Measurements from ENCODE around the gene PLA2G7.
A peak's percentile ranks its signal among the peaks of the same experiment; 100 is the strongest.
"Not testable (repeated sequence)": the region's sequence is repeated elsewhere in the genome, so short reads cannot be mapped to it uniquely, and the experiment has no call there.

Gene PLA2G7

DNA sequence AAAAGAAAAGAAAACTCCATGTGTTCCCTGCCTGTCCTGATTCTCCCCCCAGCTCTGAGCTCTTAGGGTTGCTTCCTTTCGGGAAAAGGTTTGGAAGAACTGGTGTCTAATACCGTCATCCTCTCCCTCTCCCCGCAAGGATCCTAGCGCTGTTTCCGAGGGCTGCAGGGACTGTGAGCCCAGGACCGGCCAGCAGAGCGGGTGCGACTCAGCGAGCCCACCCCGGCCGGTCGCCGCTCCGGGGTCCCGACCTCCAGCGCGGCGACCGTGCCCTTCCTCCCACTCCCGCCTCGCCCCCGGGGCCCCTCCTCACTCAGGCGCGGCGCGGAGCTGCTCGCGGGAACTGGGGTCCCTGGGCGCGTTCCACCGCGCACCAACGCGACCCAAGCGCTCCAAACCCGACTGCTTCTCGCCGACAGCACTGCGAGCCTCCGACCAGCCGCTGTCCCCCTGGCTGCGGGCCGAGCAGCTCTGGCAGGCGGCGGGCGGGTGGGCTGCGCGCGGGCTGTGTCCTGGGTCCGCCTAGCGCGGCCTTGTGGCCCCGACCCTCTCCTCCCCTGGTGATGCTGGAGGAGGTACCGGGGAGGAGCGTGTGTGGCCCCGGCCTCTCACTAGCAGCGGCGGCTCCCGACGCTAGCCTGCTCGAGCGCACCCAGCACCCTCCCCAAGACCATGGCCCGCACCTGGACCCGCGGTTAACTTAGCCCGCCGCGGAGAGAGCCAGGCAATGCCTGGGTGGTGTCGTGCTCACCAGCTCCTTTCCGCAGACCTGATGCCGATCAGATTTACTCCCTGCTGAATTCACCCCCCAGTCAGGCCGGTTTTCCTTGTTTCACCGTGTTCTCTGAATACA lies at the start of gene PLA2G7:
TSS of gene PLA2G7 (minus strand) at position 509 of the 853 bp plus-strand sequence. CDS start 12,484 bp downstream, outside the sequence.
- no peak for DNase-seq

DNA sequence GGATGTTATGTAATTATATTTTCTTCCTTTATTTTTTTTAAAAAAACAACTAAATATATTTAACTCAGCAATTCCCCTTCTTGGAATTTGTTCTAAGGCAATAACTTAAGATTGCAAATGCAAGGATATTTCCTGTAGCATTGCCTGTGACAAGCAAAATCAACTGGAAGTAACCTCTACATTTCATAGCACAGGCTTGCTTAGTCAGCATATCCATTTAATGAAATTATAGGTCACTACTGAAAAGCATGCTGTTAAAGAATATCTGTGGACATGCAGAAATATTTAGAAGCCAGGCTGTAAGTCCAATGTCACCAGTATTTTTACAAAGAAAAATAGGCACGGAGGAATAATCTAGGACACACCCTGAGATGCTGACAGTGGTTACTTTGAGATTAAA lies 49.4 kb upstream of the PLA2G7 start:
- DNase-seq, result no peak

DNA sequence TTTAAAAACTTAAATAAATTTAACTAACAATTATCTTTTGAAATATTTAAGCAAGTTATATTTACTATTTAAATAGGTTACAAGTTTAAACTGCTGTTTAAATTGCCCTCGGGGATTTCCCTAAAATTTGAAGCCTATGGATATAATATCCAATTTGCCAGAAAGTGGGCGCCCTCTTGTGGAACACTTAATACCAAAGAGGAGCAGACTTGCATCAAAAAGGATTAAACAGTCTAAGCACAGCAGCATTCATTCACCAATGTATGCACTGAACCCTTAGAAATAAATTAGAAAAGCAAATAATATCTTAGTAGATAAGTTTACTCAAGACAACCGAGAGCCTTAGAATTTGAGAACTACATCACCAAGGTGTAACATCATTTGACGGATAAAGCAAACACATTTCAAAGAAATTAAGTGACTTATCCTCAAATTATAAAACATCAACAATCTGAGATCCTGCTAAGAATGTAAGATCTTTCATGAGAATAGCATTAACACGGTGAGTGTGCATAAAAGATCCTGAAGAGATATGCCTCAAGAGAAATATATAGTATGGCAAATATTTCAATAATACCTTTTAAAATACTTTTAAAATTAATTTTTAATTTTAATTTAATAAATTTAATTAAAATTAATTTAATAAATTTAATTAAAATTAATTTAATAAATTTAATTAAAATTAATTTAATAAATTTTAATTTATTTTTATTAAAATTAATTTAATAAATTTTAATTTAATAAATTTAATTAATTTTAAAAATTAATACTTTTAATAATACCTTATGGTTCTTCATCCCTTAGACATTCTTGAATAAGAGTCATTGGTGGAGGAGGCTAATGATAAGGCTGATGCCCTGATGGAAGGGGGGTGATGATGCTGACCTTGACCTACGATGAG lies 46.6 kb upstream of the PLA2G7 start:
- peak; percentile 20 for DNase-seq

DNA sequence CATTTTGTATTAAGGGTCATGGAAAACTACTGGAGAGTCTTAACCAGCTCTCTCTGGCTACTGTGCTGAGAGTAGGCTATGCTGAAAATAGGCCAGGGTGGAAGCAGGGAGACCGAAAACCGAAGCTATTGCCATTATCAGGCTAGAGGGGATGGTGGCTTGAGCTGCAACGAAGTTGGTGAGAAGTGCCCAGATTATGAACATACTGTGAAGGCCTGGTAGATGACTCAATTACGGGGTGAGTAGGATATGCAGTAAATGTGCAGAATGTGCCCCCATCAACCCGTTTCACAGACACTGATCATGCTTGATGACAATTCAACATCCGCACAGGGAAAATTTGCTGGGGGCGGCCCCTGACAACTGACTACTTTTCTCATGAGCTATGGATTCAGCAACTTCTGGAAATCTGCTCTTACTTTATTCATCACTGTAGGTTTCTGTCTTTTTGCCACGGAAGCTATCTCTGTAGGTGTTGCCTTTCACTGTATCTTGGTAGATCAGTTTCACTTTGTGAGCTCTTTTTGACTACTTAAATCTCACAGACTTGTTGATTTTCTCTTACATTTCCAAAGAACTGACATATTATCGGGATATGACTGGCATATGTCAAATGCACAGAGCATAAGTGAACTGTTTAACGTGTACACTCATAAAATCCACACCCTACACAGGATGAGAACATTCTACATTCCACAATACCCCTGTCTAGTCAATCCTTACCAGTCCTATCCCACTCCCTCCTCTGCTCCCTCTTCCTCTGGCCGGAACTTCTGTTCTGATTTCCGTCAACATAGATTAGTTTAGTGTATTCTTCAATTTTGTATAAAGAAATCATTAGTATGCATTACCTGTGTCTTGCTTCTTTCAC lies 42.5 kb upstream of the PLA2G7 start:
- DNase-seq, result no peak

DNA sequence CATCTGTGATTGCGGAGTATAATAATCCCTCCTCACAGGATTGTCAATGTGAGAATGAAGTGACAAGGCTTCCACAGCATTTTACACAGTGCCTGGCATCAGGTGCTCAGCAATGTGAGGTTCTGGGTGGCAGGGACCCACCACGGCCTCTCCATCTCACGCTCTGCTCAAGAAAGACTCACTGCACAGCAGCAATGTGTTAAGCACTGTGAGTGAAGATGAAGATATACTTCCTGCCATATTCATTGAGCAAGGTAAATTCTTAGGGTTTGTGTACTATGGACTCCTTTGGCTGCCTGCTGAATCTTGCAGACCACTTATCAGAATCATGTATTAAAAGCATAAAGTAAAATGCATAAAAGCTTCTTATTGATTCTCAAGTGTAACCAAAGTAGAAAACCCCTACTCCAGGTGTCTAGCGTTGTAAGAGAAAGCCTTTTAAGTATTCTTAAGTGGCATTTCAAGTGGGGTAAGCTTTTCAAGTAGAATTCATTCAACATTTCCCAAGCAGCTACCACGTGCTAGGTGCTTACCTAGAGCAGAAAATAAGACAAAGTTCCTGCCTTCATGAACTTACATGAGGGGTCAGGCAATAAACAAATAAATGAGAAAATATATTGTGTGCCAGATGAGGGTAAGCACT lies 41.0 kb upstream of the PLA2G7 start:
- DNase-seq, result no peak

DNA sequence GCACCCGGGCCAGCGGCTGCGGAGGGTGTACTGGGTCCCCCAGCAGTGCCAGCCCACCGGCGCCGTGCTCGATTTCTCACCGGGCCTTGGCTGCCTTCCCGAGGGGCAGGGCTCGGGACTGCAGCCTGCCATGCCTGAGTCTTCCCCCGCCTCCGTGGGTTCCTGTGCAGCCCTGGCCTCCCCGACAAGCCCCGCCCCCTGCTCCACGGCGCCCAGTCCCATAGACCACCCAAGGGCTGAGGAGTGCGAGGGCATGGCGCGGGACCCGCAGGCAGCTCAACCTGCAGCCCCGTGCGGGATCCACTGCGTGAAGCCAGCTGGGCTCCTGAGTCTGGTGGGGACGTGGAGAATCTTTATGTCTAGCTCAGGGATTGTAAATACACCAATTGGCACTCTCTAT lies 39.6 kb upstream of the PLA2G7 start:
- DNase-seq, result not testable (repeated sequence)

DNA sequence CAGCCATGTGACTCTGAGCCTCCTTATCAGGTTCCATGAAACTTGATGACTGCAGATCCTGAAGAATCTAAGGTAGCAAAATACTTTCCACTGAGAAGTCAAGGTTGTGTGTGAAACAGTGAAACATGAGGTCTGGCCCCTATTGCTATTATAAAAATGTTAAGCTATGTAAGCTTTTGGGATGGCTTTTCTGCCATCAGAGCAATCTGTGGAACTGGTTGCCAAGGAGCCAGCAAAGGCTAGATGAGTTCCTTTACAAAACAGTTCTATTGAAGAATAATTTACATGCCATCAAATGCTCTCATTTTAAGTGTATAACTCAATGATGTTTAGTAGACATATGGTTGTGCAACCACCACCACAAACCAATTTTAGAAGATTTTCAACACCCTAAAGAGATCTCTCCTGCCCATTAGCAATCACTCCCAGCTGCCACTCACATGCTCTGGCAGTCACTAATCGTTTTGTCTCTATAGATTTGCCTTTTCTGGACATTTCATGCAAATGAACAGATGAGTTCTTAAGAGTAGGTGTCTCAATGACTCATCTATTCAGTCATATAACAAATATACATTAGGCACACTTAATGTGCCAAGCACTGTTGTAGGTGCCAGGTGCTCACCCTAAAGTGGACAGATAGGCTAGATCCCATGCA lies 38.2 kb upstream of the PLA2G7 start:
- no peak for DNase-seq

DNA sequence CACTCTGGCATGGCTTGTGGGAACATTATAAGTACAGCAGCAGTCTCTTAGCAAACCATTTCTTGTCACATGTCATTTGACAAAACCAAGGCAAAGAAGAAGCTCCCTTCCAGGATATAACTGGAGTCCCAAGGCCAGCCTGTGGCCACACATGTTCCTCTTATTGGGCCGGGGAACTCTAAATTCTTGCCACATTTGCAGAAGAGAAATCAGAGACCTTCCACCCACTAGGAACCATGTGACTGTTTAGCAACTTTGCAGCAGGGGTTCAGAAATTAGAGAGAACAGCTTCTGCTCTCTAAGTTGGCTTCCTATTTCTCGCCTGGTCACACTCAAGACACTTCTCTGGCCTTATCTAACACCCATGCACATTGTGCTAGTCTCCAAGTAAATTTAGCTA lies 37.6 kb upstream of the PLA2G7 start:
- DNase-seq, result no peak

DNA sequence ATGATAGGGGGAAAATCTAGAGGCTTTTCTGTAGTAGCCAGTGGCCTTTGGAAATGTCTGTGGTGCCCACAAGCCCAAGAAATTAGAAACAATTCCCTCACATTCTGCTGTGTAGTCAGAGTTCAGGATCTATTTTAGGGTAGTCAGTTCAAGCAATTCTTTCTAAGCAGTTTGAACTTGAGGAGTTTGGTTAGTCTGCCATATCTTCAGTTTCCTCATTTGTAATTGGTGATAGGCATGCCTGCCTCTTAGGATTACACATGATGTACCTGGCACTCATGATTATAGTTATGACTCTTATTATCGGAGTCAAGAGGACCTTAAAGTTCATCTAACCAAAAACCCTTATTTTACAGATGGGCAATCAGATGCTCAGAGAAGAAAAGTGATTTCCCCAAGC lies 36.8 kb upstream of the PLA2G7 start:
- DNase-seq, result no peak

DNA sequence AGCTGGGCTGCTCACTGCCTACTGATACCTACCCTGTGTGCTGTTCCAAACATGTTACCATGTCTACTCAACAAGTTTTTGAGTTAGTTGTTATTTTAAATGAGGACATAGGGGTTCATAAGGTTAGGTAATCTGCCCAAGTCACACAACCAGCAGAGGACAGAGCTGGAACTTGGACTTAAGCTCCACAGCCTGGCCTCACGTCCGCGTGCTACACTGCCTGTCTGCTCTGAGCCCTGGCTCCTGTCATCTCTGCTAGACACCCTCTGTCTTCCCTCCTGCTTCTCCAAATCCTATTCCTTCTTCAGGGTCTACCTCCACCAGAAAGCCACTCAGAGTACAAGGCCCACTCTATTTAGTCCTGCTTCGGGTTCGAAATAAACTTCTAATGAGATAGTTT lies 29.8 kb upstream of the PLA2G7 start:
- DNase-seq, result no peak

DNA sequence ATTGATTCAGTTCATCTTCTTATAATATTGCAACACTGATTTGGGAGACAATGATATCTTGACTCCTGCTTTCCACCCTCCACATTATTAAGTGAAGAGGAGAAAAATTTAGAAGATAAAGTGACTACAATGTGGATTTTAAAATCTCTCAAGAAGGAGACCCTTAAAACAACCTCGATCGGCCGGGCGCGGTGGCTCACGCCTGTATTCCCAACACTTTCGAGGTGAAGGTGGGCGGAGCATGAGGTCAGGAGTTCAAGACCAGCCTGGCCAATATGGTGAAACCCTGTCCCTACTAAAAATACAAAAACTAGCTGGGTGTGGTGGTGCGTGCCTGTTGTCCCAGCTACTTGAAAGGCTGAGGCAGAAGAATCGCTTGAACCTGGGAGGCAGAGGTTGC lies 29.1 kb upstream of the PLA2G7 start:
- not testable (repeated sequence) for DNase-seq

DNA sequence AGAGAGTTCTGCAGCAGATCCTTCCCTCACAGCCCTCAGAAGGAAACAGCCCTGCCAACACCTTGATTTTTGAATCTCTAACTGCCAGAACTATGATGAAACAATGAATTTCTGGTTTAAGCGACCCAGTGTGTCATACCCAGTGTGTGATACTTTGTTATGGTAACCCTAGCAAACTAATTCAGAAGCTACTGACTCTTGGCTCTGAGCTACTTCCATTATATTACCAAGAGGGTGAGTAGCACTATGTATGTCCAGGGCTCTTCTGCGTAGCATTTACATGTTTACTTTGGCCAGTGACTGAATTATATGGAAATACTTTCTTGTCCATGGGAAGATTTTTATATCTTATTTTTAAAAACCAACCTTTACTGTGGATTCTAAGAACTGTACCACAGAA lies 28.3 kb upstream of the PLA2G7 start:
- DNase-seq, result no peak

DNA sequence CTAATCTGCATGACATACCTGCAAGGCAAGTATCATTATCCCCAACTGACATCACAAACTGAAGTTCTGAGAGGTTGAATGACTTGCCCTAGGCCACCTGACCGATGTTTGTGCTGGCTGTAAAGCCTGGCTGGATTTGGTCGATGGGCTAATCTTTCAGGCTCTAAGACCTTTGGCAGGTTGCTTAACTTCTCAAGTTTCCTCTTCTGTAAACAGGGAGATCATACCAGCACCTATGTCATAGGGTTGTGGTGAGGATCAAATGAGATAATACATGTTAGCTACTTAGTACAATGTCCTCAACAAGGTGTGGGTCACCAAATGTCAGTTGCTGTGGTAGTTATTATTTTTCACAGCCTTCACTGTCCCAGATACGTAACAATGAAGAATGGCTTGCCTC lies 25.8 kb upstream of the PLA2G7 start:
- no peak for DNase-seq

DNA sequence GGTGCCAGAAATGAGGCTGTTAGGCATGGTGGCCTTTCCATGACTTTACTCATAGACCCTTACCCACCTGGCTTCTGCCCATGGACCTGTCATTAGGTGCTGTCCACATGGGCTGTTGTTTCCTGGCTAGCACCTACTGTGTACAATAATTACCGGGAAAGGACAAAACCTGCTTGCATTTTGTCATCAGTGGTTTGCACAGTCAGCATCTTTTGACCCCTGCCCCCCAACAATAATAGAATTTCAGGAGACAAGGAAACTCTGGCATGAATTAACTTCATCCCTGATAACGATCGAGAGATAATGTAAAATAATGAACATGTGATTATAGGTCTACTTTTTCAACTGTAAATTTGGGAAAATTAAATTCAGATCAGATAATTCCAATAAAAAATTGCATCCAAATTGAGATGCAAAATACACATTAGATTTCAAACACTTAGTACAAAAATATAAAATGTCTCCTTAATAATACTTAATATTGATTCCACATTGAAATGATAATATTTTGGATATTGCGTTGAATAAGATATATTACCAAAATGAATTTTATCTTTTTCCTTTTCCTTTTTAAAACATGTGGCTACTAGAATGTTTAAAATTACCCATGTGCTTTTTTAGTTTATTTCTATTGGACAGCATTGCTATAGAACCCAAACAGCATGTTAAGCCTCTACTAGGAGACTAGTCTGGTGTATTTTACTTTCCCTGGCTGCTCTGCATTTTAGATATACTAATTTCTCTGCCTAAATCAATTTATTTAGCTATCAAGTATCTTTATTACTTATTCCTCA lies 24.0 kb upstream of the PLA2G7 start:
- no peak for DNase-seq

DNA sequence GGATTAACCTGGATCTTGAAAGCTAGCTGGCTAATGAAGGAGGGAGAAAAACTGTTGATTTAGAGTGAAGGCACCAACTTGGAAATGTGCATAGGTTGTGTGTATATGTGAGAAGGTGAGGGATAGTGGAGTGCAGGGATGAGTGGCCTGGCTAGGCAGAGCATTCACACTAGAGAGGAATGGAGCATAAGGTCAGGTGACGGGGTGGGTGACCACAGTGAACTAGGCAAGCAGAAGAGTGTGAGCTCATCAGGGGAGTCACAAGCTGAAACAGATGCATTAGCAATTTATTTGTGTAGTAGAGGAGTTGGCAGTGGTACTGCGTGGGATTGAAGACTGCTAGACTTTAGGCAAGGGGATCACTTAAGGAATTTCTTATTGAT lies 22.0 kb upstream of the PLA2G7 start:
- DNase-seq, result no peak

DNA sequence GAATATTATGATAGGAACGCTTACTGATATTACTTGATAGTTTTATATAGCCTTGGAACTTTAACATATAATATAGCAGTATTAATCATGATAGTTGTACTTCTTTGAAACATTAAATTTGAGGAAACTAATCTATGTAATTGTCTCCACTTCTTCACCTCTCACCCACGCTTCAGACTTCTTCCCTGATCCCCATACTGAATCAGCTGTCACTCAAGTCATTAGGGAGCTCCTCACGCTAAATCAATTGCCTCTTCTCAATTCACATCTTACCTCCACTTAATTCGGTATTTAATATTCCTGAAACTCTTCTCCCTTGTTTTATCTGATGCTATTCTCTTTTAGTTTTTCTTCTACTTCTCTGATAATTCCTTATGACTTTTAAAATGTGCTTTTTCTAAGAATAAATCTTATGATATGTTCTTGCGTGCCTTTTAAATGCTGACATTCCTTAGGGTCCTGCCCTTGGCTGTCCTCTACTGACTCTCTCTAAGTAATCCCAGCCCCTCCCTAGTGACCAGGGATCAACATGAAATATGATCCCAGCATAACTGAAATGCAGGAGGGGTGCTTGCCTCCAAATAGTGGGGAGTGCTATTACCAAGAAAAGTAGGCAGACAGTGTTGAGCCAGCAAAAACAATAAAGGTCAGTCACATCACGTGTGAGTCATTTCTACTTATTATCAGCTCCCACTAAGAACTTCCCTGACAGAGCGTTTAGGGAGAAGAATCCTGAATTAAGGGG lies 21.5 kb upstream of the PLA2G7 start:
- DNase-seq, result no peak

DNA sequence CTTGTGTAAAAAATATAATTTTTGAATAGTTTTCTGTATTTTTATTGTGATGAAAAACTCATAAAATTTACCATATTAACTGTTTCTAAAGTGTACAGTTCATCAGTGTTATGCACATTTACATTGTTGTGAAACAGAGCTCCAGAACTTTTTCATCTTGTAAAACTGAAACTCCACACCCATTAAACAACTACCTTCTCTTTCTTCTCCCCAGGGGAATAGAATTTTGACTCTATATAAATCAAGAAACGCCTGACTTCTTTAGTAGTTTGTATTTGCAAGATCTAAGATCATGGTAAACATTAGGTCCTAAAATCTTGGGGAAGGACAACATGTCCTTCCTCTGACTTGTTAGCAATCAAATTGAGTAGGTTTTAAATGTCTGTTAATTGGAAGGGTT lies 20.7 kb upstream of the PLA2G7 start:
- no peak for DNase-seq

DNA sequence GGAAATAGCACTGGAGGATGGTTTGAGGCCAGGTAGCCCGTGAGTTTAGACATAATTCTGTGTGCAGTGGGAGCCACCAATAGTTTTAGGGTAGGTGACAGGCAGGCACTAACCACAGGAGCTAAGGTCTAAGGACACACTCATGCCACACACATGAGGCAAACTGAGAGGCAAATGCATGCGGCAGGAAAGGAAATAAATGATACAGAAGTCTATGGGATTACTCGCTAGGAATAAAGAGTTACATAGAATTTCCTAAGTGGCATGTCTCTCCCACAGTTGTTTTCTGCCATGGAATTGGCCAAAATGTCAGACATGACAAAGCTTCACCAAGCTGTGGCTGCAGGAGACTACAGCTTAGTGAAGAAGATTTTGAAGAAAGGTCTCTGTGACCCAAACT lies 16.5 kb upstream of the PLA2G7 start:
- DNase-seq, result no peak

DNA sequence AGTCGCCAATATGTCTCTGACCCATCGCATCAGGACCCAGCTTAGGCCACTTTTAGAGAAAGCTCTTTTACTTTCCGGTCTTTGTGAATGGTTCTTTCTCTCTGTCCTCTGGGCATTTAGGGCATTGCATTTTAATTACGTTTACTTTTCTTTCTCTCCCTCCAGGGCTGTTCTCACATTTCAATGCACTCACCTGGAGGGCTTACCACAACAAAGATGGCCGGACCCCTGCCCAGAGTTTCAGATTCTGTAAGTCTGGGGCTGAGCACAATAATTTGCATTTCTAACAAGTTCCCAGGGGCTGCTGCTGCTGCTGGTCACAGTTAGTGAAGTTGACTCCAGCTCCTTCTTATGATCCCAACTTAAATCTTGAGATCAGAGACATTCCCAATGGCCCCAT lies 14.6 kb upstream of the PLA2G7 start:
- no peak for DNase-seq

DNA sequence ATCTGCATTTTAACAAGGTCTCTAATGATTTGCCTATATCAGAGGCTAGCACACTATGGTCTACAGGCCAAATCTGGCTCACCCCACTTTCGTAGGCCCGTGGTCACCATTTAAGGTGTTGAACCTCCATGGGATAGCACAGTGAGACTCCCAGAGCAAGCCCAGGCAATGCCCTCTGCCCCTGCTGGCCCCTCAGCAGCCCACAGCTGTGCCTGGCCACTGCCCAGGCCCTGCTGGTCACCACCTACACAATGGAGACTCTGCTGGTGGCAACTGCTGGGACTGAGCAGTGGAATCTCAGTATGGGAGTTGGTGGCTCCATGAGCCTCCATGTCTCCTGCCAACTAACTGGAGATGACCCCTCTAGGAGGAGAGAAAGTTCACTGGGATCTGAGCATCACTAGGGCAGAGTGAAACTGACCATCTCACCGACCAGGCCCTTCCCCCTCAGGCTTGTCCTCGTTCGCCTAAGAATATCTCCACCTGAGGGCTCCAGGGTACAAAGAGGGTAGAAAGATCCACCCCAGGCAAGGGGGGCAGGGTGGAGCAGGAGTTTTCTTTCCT lies 13.8 kb upstream of the PLA2G7 start:
- DNase-seq, result no peak

Measured in DMS153 (cell line).